HG03558 (cell line): ENCODE data around the gene CLCA4.
"Not testable (repeated sequence)": the region's sequence is repeated elsewhere in the genome, so short reads cannot be mapped to it uniquely, and the experiment has no call there.

Source experiments
- ATAC-seq: cut with Tn5 transposase; IDR thresholded peaks from one replicate; pipeline ENCODE4 v1.9.1; 2021; ENCODE audit warnings: moderate number of reproducible peaks; ENCODE audit not compliant: unreplicated experiment; ENCODE audit errors: extremely low read depth

The CLCA4 gene

GRCh38 chr1:86606080-86606479 is 59.2 kb downstream of the CLCA4 start:
- ATAC-seq, result not testable (repeated sequence)

GRCh38 chr1:86616433-86616832 is 69.6 kb downstream of the CLCA4 start:
- ATAC-seq, result no peak

- ATAC-seq, result peak; percentile 100
Observed at GRCh38 chr1:86616871-86617270, 70.0 kb downstream of the CLCA4 start.

GRCh38 chr1:86618358-86618757 is 71.5 kb downstream of the CLCA4 start:
- ATAC-seq, result no peak

GRCh38 chr1:86619313-86619712 is 72.4 kb downstream of the CLCA4 start:
- no peak for ATAC-seq

- ATAC-seq, result no peak
Observed at GRCh38 chr1:86621286-86621685, 74.4 kb downstream of the CLCA4 start.
